MCF 10A (cell line): Measurements from ENCODE around the gene ALMS1. TPM values are rescaled to one million over a fixed set of nuclear protein-coding genes. Genes with fewer than 3 reads are reported as not detected.

Source experiments
- BruUV-seq: library from RNA; stranded (reverse); fragments of 400-500 nt; replicated peaks from 2 replicates; lab custom pipeline; 2021; lab: Mats Ljungman, UMichigan
- CTCF ChIA-PET: fragments of 300-600 bp; sonication (Branson Sonifier 250); formaldehyde crosslinking; extraction: SDS; loops from one replicate; lab custom pipeline; 2021; ENCODE audit warnings: antibody characterized with exemption, inconsistent platforms; lab: Yijun Ruan, JAX
- POLR2A ChIA-PET: fragments of 300-600, 350-650 bp; sonication (Branson Sonifier 250); formaldehyde crosslinking; extraction: SDS; loops from one replicate; lab custom pipeline; 2020; ENCODE audit warnings: antibody characterized with exemption, inconsistent platforms; lab: Yijun Ruan, JAX
- DNase-seq: peaks from one replicate; pipeline ENCODE4 v3.0.0-alpha.2; 2018; ENCODE audit not compliant: unreplicated experiment
- H3K27ac Mint-ChIP-seq: one replicate; pipeline ENCODE4 v1.8.0; 2022; ENCODE audit warnings: mild to moderate bottlenecking, low read depth, mixed read lengths; ENCODE audit not compliant: unreplicated experiment
- H3K27me3 Mint-ChIP-seq: one replicate; pipeline ENCODE4 v1.8.0; 2022; ENCODE audit warnings: mixed read lengths; ENCODE audit not compliant: insufficient read depth, unreplicated experiment
- H3K36me3 Mint-ChIP-seq: one replicate; pipeline ENCODE4 v1.8.0; 2022; ENCODE audit warnings: mild to moderate bottlenecking, moderate library complexity, mixed read lengths; ENCODE audit not compliant: insufficient read depth, unreplicated experiment
- H3K4me1 Mint-ChIP-seq: one replicate; pipeline ENCODE4 v1.8.0; 2022; ENCODE audit warnings: mixed read lengths; ENCODE audit not compliant: insufficient read depth, unreplicated experiment
- H3K4me3 Mint-ChIP-seq: one replicate; pipeline ENCODE4 v1.8.0; 2022; ENCODE audit warnings: mild to moderate bottlenecking, moderate library complexity, mixed read lengths; ENCODE audit not compliant: unreplicated experiment
- H3K9me3 Mint-ChIP-seq: one replicate; pipeline ENCODE4 v1.8.0; 2022; ENCODE audit warnings: mixed read lengths; ENCODE audit not compliant: unreplicated experiment
- CTCF ChIP-seq: fragments of 200-600 bp; IDR thresholded peaks from one replicate; pipeline ENCODE4 v1.8.0; 2022; ENCODE audit warnings: antibody characterized with exemption, mild to moderate bottlenecking; ENCODE audit not compliant: unreplicated experiment
- intact Hi-C: fragments of 100-400 bp; cut with micrococcal nuclease; formaldehyde crosslinking; loops from 2 replicates; pipeline ENCODE4 v1.14.1; 2022
- total RNA-seq: library from RNA; stranded (reverse); gene quantifications from 2 replicates; pipeline ENCODE4 v1.2.3, GENCODE V29; 2022

The ALMS1 gene
- total RNA-seq, 1 experiment from 2014 or later: 8.3 TPM

DNA sequence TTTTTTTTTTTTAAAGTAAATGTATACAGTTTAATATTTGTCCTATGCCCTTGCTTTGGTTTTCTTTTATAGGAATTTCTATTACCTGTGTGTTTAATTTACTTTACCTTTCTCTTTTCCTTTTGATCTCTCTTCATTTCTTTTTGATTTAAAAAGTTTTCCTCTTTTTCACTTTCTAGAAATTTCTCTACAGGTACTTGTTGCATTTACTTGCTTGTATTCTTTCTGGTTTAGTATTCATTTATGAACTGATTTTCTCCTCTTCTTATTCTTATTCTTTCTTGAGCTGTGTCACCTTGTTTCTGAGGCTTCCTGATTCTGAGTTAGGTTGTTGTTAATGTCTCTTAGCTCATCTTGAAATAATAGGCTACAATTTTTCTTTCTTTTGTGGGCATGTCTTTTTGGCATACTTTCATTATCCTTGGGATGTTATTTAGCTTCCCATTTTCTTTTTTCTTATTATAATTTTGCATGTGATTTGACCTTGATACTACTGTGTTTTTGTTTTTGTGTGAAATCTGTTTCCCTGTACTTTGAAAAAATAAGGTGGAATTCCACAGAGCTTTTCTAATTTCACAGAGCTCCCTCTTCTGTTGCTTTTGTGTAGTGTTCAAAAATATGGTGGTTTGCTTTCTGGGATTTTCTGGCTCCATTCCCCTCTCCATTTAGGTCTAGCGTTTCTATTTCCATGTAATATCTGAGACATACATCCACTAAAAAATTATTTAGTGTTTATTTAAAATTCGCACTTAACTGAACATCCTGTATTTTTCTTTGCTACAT lies 25.5 kb upstream of the ALMS1 start:
- intact Hi-C loops: no loop called here
- Mint-ChIP-seq H3K9me3 (no peaks in the 10 kb centered on the region), H3K27me3 (peaks cover 9% of the 10 kb centered on the region), H3K4me1 (no peaks in the 10 kb centered on the region), H3K36me3 (no peaks in the 10 kb centered on the region), H3K27ac (no peak overlapping the region), H3K4me3 (no peak overlapping the region)
- ChIA-PET CTCF (interaction anchor here (0.5 to 1.4 kb wide), 13 partner anchors 8 to 1166 kb away, joined by 3 to 8 read pairs (median 4); no protein-coding TSS in a partner anchor), POLR2A (interaction anchor here (0.6 to 0.9 kb wide), 4 partner anchors 15 to 70 kb away, joined by 3 to 5 read pairs (median 3); no protein-coding TSS in a partner anchor)
- peak; percentile 17 for DNase-seq
- BruUV-seq: no TSS peak
- peak; percentile 28 for TF ChIP-seq CTCF

DNA sequence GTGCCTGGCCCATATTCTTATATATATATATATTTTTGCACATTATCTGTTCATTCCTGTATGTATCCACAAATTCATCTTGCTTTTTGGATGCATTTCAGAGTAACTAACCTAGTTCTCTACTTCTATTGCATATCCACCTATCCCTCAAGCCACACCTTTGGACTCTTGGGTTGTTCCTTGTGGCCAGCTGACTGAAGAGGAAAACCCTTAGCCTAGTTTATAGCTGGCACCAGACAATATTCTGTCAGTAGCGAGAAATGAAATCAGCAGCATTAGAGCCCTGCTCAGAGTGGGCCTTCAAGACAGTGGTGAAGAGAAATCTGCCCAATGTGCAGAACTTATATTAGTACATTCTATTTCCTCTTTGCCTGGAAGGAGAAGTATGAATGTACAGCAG lies 19.6 kb upstream of the ALMS1 start:
- no peak for TF ChIP-seq CTCF
- no TSS peak for BruUV-seq
- Mint-ChIP-seq H3K4me1 (no peaks in the 10 kb centered on the region), H3K27ac (no peak overlapping the region), H3K4me3 (no peak overlapping the region), H3K9me3 (no peaks in the 10 kb centered on the region), H3K36me3 (no peaks in the 10 kb centered on the region), H3K27me3 (peaks cover 12% of the 10 kb centered on the region)
- intact Hi-C loops: no loop called here
- ChIA-PET POLR2A (no interaction called here), CTCF (interaction anchor here (0.7 kb wide), 1 partner anchor 46 kb away, joined by 3 read pairs; no protein-coding TSS in a partner anchor)
- no peak for DNase-seq

DNA sequence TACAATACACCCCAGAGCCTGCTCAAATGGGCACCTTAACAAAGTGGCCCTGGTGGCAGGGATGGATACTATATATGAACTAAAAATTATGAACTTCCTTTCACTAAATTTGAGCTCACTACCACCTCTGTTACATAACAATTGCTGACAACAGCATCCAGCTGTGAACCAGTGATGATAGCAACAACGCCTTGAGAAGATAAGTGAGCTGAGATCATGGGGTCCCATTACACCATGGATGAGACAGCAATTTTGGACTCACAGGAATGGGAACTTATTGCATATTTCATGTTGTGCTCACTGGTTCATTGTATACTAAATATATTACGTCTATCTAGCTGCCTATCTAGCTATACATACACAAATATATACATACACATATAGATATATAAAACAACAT lies 16.9 kb upstream of the ALMS1 start:
- Mint-ChIP-seq H3K27ac (no peak overlapping the region), H3K27me3 (peaks cover 29% of the 10 kb centered on the region), H3K36me3 (no peaks in the 10 kb centered on the region), H3K4me3 (no peak overlapping the region), H3K9me3 (no peaks in the 10 kb centered on the region), H3K4me1 (no peaks in the 10 kb centered on the region)
- POLR2A ChIA-PET: interaction anchor here (1.9 kb wide), 1 partner anchor 17 kb away, joined by 9 read pairs; the partner anchor contains the start of gene ALMS1
- CTCF ChIA-PET: interaction anchor here (0.8 to 1.6 kb wide), 4 partner anchors 9 to 321 kb away, joined by 3 to 8 read pairs (median 4); no protein-coding TSS in a partner anchor
- intact Hi-C loops: no loop called here
- TF ChIP-seq CTCF: no peak
- no TSS peak for BruUV-seq
- DNase-seq: no peak

GRCh38 chr2:73370348-73370747 lies 15.3 kb upstream of the ALMS1 start:
- ChIA-PET POLR2A (no interaction called here), CTCF (no interaction called here)
- H3K27me3 Mint-ChIP-seq: peaks cover 45% of the 10 kb centered on the region
- BruUV-seq: no TSS peak
- H3K4me3 Mint-ChIP-seq: no peak overlapping the region
- no peak for DNase-seq
- no peaks in the 10 kb centered on the region for H3K9me3 Mint-ChIP-seq
- H3K27ac Mint-ChIP-seq: no peak overlapping the region
- H3K36me3 Mint-ChIP-seq: no peaks in the 10 kb centered on the region
- H3K4me1 Mint-ChIP-seq: no peaks in the 10 kb centered on the region
- intact Hi-C loops: no loop called here
- no peak for TF ChIP-seq CTCF
